Measurements from ENCODE around the gene CNTNAP2.

- no peak for TF ChIP-seq FOXA1 (IDR thresholded peaks at IDR 0.05)
- no peak for TF ChIP-seq LEF1 (IDR thresholded peaks at IDR 0.05; ENCODE audit: borderline replicate concordance)
- TF ChIP-seq BHLHE40 (IDR thresholded peaks at IDR 0.05; ENCODE audit: borderline replicate concordance): no peak
- no peak for TF ChIP-seq NFRKB (IDR thresholded peaks at IDR 0.05)
- no peak for TF ChIP-seq SP1 (IDR thresholded peaks at IDR 0.05)
- no peak for TF ChIP-seq ZNF384 (IDR thresholded peaks at IDR 0.05)
- no peak for TF ChIP-seq TARDBP (IDR thresholded peaks at IDR 0.05)
- TF ChIP-seq SUZ12 (IDR thresholded peaks at IDR 0.05): no peak
- TF ChIP-seq FOXM1 (IDR thresholded peaks at IDR 0.05; ENCODE audit: borderline replicate concordance): no peak
- no peak for TF ChIP-seq PKNOX1 (IDR thresholded peaks at IDR 0.05)
- TF ChIP-seq CTBP1 (IDR thresholded peaks at IDR 0.05; ENCODE audit: borderline replicate concordance): no peak
- TF ChIP-seq FOXK2 (IDR thresholded peaks at IDR 0.05): no peak
- TF ChIP-seq ELF4 (IDR thresholded peaks at IDR 0.05): no peak
- TF ChIP-seq HDGF (IDR thresholded peaks at IDR 0.05; ENCODE audit: borderline replicate concordance): no peak
Measured at GRCh38 chr7:148408307-148408706, 2291.7 kb downstream of the CNTNAP2 start.
